Activated T-cell treated with anti-CD3 and anti-CD28 coated beads, Interleukin-2, amount 50 U/mL, for 72 hours (primary cell): ENCODE results near the gene GAB2. TPM values are rescaled to one million over a fixed set of nuclear protein-coding genes. Genes with fewer than 3 reads are reported as not detected.

Experiments used
- ATAC-seq, 2 donors: fragments of 150-1000 bp; cut with Tn5 transposase; replicated peaks in 1 of 2; 2 replicates each; pipeline ENCODE4 v1.10.0; 2021; ENCODE audit warnings: moderate library complexity in 2 of 2, mild to moderate bottlenecking in 1 of 2
- DNase-seq, 2 donors: peaks; one replicate each; pipeline ENCODE4 v3.0.0; 2021 to 2022; ENCODE audit warnings: mixed read lengths in 1 of 2
- H3K27ac Mint-ChIP-seq: one replicate; pipeline ENCODE4 v1.8.0; 2022; ENCODE audit warnings: mild to moderate bottlenecking, moderate library complexity, mixed read lengths
- H3K27me3 Mint-ChIP-seq: one replicate; pipeline ENCODE4 v1.8.0; 2022; ENCODE audit warnings: low read depth, mixed read lengths
- H3K36me3 Mint-ChIP-seq, 2 donors: one replicate each; pipeline ENCODE4 v1.8.0; 2022; ENCODE audit warnings: mixed read lengths in 2 of 2, mild to moderate bottlenecking in 1 of 2; ENCODE audit not compliant: insufficient read depth in 2 of 2
- H3K4me1 Mint-ChIP-seq: one replicate; pipeline ENCODE4 v1.8.0; 2022; ENCODE audit warnings: low read depth, mixed read lengths
- H3K4me3 Mint-ChIP-seq, 2 donors: one replicate each; pipeline ENCODE4 v1.8.0; 2022; ENCODE audit warnings: mild to moderate bottlenecking in 2 of 2, mixed read lengths in 2 of 2, moderate library complexity in 2 of 2
- H3K9me3 Mint-ChIP-seq, 2 donors: one replicate each; pipeline ENCODE4 v1.8.0; 2022; ENCODE audit warnings: mixed read lengths in 2 of 2
- total RNA-seq, 2 donors: library from RNA; stranded (reverse); gene quantifications; one replicate each; pipeline ENCODE4 v1.2.3, GENCODE V29; 2022

The GAB2 gene
- total RNA-seq, 2 donors from 2014 or later: 48.0 to 51.7 TPM

DNA sequence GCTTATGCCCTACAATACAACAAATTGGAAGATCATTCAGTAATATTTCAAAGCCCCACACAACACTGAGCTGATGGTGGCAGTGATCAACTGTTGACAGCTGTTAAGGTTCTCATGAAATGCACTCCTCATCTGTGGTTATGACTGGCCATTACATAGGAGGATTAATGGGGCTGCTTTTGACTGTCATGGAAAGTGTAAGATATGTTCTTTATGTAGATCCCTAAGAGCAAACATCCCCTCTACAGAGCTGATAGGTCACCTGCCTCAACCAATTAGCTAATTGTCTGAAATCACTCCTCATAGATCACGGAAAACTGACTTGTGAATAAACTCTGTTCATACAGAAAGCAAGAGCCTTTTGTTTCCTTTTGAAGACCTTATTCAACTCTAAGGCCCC is 78.1 kb downstream of the GAB2 start:
- H3K27ac Mint-ChIP-seq: peak overlapping the region; percentile 91
- H3K36me3 Mint-ChIP-seq: peaks cover 9 to 12% of the 10 kb centered on the region in 2 donors
- H3K4me1 Mint-ChIP-seq: peaks cover 49% of the 10 kb centered on the region
- no peaks in the 10 kb centered on the region for H3K27me3 Mint-ChIP-seq
- H3K4me3 Mint-ChIP-seq: peak overlapping the region in 1 of 2 donors; percentile 64
- DNase-seq (no peak), ATAC-seq (peak; percentile 86 to 88)
- peaks cover 3 to 4% of the 10 kb centered on the region in 2 donors for H3K9me3 Mint-ChIP-seq

DNA sequence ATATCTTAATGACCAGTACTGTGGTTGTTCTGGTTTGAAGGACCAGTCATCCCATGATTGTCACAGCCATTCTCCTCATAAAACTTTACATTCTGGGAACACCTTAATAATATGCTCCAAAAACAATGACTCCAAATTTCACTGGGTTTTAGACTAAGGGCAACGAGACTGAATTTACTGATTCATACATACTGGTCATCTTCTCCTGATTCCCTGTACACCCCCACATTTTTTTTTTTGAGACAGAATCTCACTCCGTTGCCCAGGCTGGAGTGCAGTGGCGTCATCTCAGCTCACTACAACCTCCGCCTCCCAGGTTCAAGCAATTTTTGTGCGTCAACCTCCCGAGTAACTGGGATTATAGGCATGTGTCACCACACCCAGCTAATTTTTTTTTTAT is 78.9 kb downstream of the GAB2 start:
- H3K36me3 Mint-ChIP-seq: peaks cover 8 to 12% of the 10 kb centered on the region in 2 donors
- peak overlapping the region; percentile 91 for H3K27ac Mint-ChIP-seq
- H3K27me3 Mint-ChIP-seq: no peaks in the 10 kb centered on the region
- no peak overlapping the region for H3K4me3 Mint-ChIP-seq
- peaks cover 3 to 4% of the 10 kb centered on the region in 2 donors for H3K9me3 Mint-ChIP-seq
- no peak for ATAC-seq
- DNase-seq: no peak
- peaks cover 49% of the 10 kb centered on the region for H3K4me1 Mint-ChIP-seq

DNA sequence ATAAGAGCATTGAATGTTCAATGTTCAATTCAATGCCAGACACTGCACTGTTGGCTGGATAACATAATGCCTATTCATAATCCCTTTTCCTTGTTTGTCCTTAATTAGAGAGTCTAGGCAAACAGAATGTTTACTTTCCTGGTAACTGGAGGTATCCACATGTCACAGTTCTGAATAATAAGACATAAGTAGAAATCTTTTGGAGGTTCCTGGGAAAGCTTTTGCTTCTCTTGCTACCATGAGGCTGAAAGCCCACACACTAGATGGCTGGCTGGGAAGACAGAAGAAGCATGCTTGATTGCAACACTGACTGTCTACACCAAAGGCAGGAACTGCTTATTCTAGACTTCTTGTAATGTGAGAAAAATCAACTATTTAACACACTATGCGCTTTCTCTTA is 79.5 kb downstream of the GAB2 start:
- no peak for DNase-seq
- Mint-ChIP-seq H3K4me1 (peaks cover 51% of the 10 kb centered on the region), H3K27ac (no peak overlapping the region), H3K27me3 (no peaks in the 10 kb centered on the region), H3K36me3 (peaks cover 8 to 12% of the 10 kb centered on the region in 2 donors), H3K4me3 (no peak overlapping the region), H3K9me3 (peaks cover 3 to 4% of the 10 kb centered on the region in 2 donors)
- ATAC-seq: no peak

DNA sequence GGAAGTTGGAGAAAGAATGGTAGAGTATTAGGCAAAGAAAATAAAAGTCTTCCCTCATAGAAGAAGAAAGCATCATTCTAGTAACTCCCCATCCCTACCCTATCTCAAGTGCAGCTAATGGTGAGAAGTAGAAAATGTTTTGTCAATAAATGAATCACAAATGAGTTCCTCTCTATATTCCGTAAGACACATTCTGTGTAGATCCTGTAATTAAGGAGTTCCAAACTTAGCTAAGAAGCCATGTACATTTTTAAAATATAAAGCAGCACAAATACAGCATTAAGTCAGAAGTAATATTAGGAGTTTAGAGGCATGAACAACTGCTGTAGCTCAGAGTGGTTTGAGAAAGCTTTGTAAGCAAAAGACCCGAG is 80.1 kb downstream of the GAB2 start:
- Mint-ChIP-seq H3K27ac (peak overlapping the region; percentile 8), H3K4me1 (peaks cover 54% of the 10 kb centered on the region), H3K27me3 (no peaks in the 10 kb centered on the region), H3K36me3 (peaks cover 8 to 12% of the 10 kb centered on the region in 2 donors), H3K9me3 (peaks cover 3 to 4% of the 10 kb centered on the region in 2 donors), H3K4me3 (no peak overlapping the region)
- DNase-seq (no peak), ATAC-seq (no peak)

DNA sequence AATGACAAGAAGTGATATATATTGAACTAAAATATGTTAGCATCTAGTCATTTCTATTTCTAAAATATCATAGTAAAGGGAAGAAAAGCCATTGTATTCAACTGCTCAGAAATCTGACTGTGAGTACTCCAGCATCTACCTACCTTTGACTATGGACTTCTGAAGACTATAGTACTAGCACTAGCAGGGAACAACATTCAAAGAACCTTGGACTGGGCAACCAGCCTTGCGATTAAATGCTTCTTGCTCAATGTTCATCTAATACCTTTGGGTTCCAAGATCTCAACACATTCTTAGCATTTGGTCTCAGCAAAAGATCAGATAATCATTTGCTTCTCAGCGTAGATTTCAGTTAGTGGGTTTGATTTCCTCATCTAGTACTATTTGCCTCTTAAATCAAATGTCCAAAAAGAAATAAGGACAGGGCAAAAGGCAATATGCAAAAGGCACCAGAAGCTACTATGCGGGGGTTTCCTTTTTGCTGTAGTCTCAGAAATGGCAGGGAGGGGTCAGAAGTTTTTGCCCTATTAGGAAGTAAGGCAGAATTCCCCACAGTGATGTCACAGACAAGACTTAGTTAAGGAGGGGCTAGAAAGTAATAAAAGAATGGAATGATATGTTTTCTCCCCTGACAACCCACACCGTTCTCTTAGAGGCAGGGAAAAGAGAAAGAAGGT is 80.6 kb downstream of the GAB2 start:
- no peaks in the 10 kb centered on the region for H3K27me3 Mint-ChIP-seq
- peaks cover 2 to 3% of the 10 kb centered on the region in 2 donors for H3K9me3 Mint-ChIP-seq
- H3K27ac Mint-ChIP-seq: peak overlapping the region; percentile 8
- DNase-seq (no peak), ATAC-seq (no peak)
- no peak overlapping the region for H3K4me3 Mint-ChIP-seq
- H3K36me3 Mint-ChIP-seq: peaks cover 8 to 11% of the 10 kb centered on the region in 2 donors
- H3K4me1 Mint-ChIP-seq: peaks cover 59% of the 10 kb centered on the region

DNA sequence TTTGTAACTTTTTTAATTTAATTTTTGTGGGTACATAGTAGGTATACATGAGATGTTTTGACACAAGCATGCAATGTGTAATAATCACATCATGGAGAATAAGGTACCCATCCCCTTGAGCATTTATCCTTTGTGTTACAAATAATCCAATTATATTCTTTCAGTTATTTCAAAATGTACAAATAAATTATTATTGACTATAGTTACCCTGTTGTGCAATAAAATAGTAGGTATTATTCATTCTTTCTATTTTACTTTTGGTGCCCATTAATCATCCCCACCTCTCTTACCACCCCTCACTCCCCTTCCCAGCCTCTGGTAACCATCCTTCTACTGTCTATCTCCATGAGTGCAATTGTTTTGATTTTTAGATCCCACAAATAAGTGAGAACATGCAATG is 83.5 kb downstream of the GAB2 start:
- Mint-ChIP-seq H3K27ac (no peak overlapping the region), H3K4me1 (peaks cover 58% of the 10 kb centered on the region), H3K27me3 (no peaks in the 10 kb centered on the region), H3K4me3 (no peak overlapping the region), H3K9me3 (peaks cover 0 to 2% of the 10 kb centered on the region in 2 donors), H3K36me3 (peaks cover 5 to 7% of the 10 kb centered on the region in 2 donors)
- ATAC-seq: no peak
- no peak for DNase-seq

DNA sequence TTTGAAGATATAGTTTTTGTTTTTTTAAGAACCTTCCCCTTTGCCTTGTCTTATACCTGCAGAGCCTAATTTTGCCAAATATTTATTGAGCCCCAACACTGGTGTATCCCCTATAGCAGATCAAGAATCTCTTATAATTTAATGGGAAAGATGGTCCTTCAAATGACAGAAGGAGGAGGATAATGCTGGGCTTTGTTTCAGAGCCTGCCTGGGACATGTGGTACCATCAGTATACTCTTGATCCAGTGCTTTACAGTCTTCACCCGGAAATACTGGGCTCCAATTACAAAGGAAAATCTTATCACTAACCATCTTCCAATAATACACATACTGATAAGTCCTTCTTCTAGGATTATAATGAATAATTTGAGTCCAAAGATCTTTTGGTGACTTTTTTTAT is 84.7 kb downstream of the GAB2 start:
- H3K27ac Mint-ChIP-seq: peak overlapping the region; percentile 84
- H3K27me3 Mint-ChIP-seq: no peaks in the 10 kb centered on the region
- H3K9me3 Mint-ChIP-seq: peaks cover 0 to 2% of the 10 kb centered on the region in 2 donors
- DNase-seq (no peak), ATAC-seq (no peak)
- peaks cover 48% of the 10 kb centered on the region for H3K4me1 Mint-ChIP-seq
- peaks cover 4 to 7% of the 10 kb centered on the region in 2 donors for H3K36me3 Mint-ChIP-seq
- peak overlapping the region in 1 of 2 donors; percentile 36 for H3K4me3 Mint-ChIP-seq

DNA sequence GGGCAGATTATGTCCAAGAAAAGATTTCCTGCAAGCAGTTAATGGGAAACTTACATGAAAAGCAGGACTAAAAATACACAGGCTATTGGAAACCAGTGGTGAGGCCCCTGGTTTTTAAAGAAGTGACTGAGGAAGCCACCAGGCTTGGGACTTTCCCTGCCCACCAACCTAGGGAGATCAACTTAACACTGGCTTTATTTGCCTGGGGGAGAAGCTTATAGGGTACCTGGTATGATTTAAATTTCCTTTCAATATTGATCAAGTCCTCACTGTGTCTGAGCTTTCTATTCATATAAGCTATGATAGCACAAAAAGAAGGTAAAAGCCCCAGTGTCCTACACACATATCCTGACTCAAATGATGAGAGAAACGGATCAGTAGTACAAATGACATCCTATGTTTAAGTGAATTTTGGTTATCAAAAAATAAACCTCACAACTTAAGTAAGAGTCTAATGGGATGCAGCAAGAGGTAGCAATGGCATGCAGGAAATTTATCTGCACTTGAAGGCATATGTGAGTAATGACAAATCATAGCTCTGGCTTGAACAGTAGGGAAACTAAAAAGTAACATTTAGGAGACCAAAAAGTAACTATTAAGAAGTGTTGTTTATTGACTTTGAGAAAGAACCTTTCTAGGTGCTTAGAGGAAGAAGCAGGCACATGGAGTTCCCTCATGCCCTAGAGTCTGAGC is 85.3 kb downstream of the GAB2 start:
- Mint-ChIP-seq H3K36me3 (peaks cover 4 to 8% of the 10 kb centered on the region in 2 donors), H3K27ac (peak overlapping the region; percentile 84), H3K9me3 (peaks cover 0 to 2% of the 10 kb centered on the region in 2 donors), H3K4me3 (peak overlapping the region; percentile 36 to 47), H3K27me3 (no peaks in the 10 kb centered on the region), H3K4me1 (peaks cover 54% of the 10 kb centered on the region)
- peak in 1 of 2 donors; percentile 27 for DNase-seq
- ATAC-seq: peak; percentile 72 to 78

DNA sequence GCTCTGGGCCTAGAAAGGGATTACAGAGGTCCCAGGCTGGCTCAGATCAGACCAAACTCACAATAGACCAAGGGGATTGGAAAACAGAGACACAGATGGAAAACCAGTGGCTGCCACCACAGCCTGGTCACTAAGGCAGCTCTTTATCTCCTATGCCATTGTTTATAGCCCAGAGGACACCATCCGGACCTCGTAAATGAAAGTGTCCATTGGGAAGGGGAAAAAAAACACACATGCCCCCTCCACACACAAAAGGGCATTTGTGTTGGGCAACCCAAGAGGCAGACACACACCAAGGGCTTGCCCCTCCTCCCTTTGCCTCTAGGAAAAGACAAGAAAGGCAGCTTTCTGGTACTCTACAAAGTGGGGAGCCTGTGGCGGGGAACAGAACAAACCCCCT is 85.9 kb downstream of the GAB2 start:
- peaks cover 60% of the 10 kb centered on the region for H3K4me1 Mint-ChIP-seq
- peaks cover 5 to 9% of the 10 kb centered on the region in 2 donors for H3K36me3 Mint-ChIP-seq
- peak overlapping the region; percentile 36 to 47 for H3K4me3 Mint-ChIP-seq
- peak overlapping the region; percentile 84 for H3K27ac Mint-ChIP-seq
- DNase-seq (no peak), ATAC-seq (peak; percentile 5 to 9)
- H3K27me3 Mint-ChIP-seq: no peaks in the 10 kb centered on the region
- H3K9me3 Mint-ChIP-seq: peaks cover 0 to 2% of the 10 kb centered on the region in 2 donors

DNA sequence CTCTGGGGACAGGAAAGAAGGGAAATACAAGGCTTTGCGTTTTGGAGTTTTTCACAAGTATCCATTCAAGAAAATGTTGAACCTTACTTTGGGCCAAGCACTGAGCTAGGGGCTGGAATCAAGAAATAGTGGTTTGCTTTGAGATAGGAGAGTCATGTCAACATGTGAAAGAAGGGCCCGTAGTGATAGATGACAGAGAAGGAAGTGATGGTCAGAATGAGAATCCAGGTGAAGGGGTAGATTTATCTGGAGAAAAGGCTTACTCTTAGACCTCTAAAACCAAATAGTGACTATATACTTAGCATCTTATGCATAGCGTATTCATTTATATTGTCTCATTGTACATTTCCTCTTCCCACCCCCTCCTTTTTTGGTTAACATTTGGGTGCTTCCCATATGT is 87.3 kb downstream of the GAB2 start:
- H3K36me3 Mint-ChIP-seq: peaks cover 4 to 5% of the 10 kb centered on the region in 2 donors
- H3K27me3 Mint-ChIP-seq: no peaks in the 10 kb centered on the region
- DNase-seq (no peak), ATAC-seq (peak; percentile 51 to 59)
- H3K27ac Mint-ChIP-seq: peak overlapping the region; percentile 7
- no peaks in the 10 kb centered on the region for H3K9me3 Mint-ChIP-seq
- peaks cover 73% of the 10 kb centered on the region for H3K4me1 Mint-ChIP-seq
- peak overlapping the region; percentile 11 to 15 for H3K4me3 Mint-ChIP-seq

DNA sequence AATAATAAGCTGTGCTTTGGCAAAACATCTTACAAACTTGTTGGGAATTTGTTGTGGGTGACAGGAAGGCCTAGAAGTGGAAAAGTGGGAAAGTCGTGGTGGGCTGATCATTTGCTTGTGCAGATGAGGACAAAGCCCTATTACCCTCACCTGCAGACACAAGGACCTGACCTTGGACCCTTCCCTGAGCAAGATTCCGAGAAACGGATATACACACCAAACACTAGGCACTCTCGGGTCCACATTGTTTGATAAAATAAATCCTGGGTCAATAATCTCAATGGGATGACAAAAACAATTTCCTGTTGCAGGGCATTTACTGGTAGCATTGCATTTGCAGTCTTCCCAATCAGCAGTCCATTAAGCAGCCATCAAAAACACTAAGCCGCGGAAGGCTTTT is 89.7 kb downstream of the GAB2 start:
- Mint-ChIP-seq H3K9me3 (no peaks in the 10 kb centered on the region), H3K4me1 (peaks cover 73% of the 10 kb centered on the region), H3K27ac (no peak overlapping the region), H3K4me3 (peak overlapping the region; percentile 7 to 23), H3K27me3 (no peaks in the 10 kb centered on the region), H3K36me3 (peaks cover 2 to 3% of the 10 kb centered on the region in 2 donors)
- ATAC-seq (no peak), DNase-seq (no peak)

DNA sequence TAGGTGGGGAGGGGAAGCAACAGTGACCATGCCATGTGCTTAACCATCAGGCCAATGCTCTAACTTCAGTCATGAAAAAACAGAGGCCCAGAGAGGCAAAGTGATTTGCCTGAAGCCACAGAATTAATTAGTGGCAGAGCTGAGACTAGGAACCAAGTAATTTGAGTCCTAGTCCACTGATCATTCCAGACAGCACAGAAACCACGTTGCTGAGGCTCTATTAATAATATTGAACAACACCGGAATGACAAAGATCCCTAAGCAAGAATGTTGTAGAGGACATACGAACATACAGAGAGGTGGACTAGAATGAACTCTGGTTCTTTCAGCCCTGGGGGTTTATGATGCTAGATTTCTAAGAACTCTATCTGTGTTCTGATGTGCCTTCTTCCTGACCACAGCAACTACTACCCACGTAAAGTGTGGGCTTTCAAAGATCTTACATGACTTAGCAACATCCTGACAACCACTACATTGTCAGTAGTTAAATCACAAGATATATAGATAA is 92.3 kb downstream of the GAB2 start:
- H3K4me3 Mint-ChIP-seq: peak overlapping the region; percentile 50 to 63
- H3K27me3 Mint-ChIP-seq: no peaks in the 10 kb centered on the region
- no peaks in the 10 kb centered on the region for H3K9me3 Mint-ChIP-seq
- H3K4me1 Mint-ChIP-seq: peaks cover 72% of the 10 kb centered on the region
- DNase-seq: peak; percentile 38 to 40
- H3K27ac Mint-ChIP-seq: peak overlapping the region; percentile 17
- H3K36me3 Mint-ChIP-seq: peaks cover 2 to 8% of the 10 kb centered on the region in 2 donors
- peak; percentile 92 for ATAC-seq

DNA sequence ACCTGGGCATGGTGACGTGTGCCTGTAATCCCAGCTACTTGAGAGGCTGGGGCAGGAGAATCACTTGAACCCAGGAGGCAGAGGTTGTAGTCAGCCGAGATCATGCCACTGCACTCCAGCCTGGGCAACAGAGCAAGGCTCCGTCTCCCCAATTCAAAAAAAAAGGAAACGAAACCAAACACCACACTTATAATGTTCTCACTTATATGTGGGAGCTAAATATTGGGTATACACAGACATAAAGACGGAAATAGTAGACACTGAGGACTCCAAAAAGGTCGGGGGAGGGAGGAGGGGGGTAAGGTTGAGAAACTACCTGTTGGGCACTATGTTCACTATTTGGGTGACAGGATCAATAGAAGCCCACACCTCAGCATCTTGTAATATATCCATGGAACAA is 94.3 kb downstream of the GAB2 start:
- Mint-ChIP-seq H3K4me3 (no peak overlapping the region), H3K36me3 (peaks cover 2 to 8% of the 10 kb centered on the region in 2 donors)

More for the DNA sequence above, 94.3 kb downstream of the GAB2 start:
- Mint-ChIP-seq H3K27ac (no peak overlapping the region), H3K27me3 (no peaks in the 10 kb centered on the region), H3K9me3 (no peaks in the 10 kb centered on the region), H3K4me1 (peaks cover 80% of the 10 kb centered on the region)
- no peak for DNase-seq
- no peak for ATAC-seq
